ENCODE measurements around the gene POLR1A. TPM values are rescaled to one million over a fixed set of nuclear protein-coding genes. Genes with fewer than 3 reads are reported as not detected.

Gene POLR1A
- polyA plus RNA-seq, 3 donors, result 0.45 to 2.1 (median 1.6) TPM

- Histone ChIP-seq H3K9ac (ENCODE audit: insufficient read depth, low read length, poor library complexity, severe bottlenecking) (no peak overlapping the region), H3K4me1 (ENCODE audit: control insufficient read depth in 1 of 2, insufficient read depth in 2 of 2, low read length in 2 of 2) (peaks cover 10 to 24% of the 10 kb centered on the region in 2 donors), H3K4me2 (replicated peaks; ENCODE audit: extremely low read depth, low read length, poor library complexity, severe bottlenecking) (no peak overlapping the region), H4K20me1 (ENCODE audit: insufficient read depth, low read length) (peaks cover 5% of the 10 kb centered on the region), H3K36me3 (replicated peaks in 1 of 2; ENCODE audit: control insufficient read depth in 1 of 2, insufficient read depth in 2 of 2, low read length in 2 of 2) (peaks cover 61 to 96% of the 10 kb centered on the region in 2 donors), H3K9me3 (replicated peaks in 1 of 2; ENCODE audit: control insufficient read depth in 1 of 2, insufficient read depth in 1 of 2, low read length in 2 of 2) (no peaks in the 10 kb centered on the region), H3K79me2 (ENCODE audit: insufficient read depth, low read length) (no peaks in the 10 kb centered on the region), H2AFZ (ENCODE audit: insufficient read depth, low read depth, low read length, poor library complexity, severe bottlenecking) (no peak overlapping the region), H3K27me3 (ENCODE audit: control insufficient read depth in 2 of 2, insufficient read depth in 2 of 2, low read length in 2 of 2) (no peaks in the 10 kb centered on the region), H3K27ac (ENCODE audit: low read depth in 1 of 2, low read length in 2 of 2) (peak overlapping the region; percentile 43 to 64), H3K4me3 (replicated peaks in 1 of 3; ENCODE audit: low read depth in 2 of 3, low read length in 3 of 3) (no peak overlapping the region)
- peak in 2 of 3 donors; percentile 23 to 24 for DNase-seq
- peaks cover 0 to 2% (median 0%) of the 10 kb centered on the region in 3 donors for H3K27me3 Mint-ChIP-seq (ENCODE audit: low read depth in 3 of 3)
- TF ChIP-seq CTCF (IDR thresholded peaks at IDR 0.05), result no peak
- H3K4me1 Mint-ChIP-seq, result peaks cover 35% of the 10 kb centered on the region
- H3K9me3 Mint-ChIP-seq, result peaks cover 0 to under 1% (median 0%) of the 10 kb centered on the region in 7 donors
- H3K27ac Mint-ChIP-seq, result peak overlapping the region; percentile 61 to 88 (median 75)
- H3K36me3 Mint-ChIP-seq, result peaks cover 69 to 76% of the 10 kb centered on the region in 2 donors
- intact Hi-C loops (cut with micrococcal nuclease), result no loop called here
- H3K4me3 Mint-ChIP-seq, result no peak overlapping the region
- WGBS (ENCODE audit: insufficient coverage), result no CpG with 5 or more reads among the region's 6 CpGs
These were observed 37.6 kb upstream of the POLR1A start for GRCh38 chr2:86143307-86143706.

- peaks cover 35% of the 10 kb centered on the region for H3K4me1 Mint-ChIP-seq
- H3K27ac Mint-ChIP-seq, result peak overlapping the region; percentile 57 to 88 (median 75)
These were observed 37.0 kb upstream of the POLR1A start for GRCh38 chr2:86142436-86143257.

More at GRCh38 chr2:86142436-86143257, 37.0 kb upstream of the POLR1A start:
- Histone ChIP-seq H3K36me3 (replicated peaks in 1 of 2; ENCODE audit: control insufficient read depth in 1 of 2, insufficient read depth in 2 of 2, low read length in 2 of 2) (peaks cover 62 to 96% of the 10 kb centered on the region in 2 donors), H2AFZ (ENCODE audit: insufficient read depth, low read depth, low read length, poor library complexity, severe bottlenecking) (no peak overlapping the region), H4K20me1 (ENCODE audit: insufficient read depth, low read length) (peaks cover 5% of the 10 kb centered on the region), H3K4me2 (replicated peaks; ENCODE audit: extremely low read depth, low read length, poor library complexity, severe bottlenecking) (no peak overlapping the region), H3K27ac (ENCODE audit: low read depth in 1 of 2, low read length in 2 of 2) (peak overlapping the region; percentile 46 to 64), H3K79me2 (ENCODE audit: insufficient read depth, low read length) (no peaks in the 10 kb centered on the region), H3K27me3 (ENCODE audit: control insufficient read depth in 2 of 2, insufficient read depth in 2 of 2, low read length in 2 of 2) (no peaks in the 10 kb centered on the region), H3K4me3 (replicated peaks in 1 of 3; ENCODE audit: low read depth in 2 of 3, low read length in 3 of 3) (no peak overlapping the region), H3K4me1 (ENCODE audit: control insufficient read depth in 1 of 2, insufficient read depth in 2 of 2, low read length in 2 of 2) (peaks cover 10 to 24% of the 10 kb centered on the region in 2 donors), H3K9me3 (replicated peaks in 1 of 2; ENCODE audit: control insufficient read depth in 1 of 2, insufficient read depth in 1 of 2, low read length in 2 of 2) (no peaks in the 10 kb centered on the region), H3K9ac (ENCODE audit: insufficient read depth, low read length, poor library complexity, severe bottlenecking) (peak overlapping the region; percentile 4)
- TF ChIP-seq CTCF (IDR thresholded peaks at IDR 0.05), result no peak
- DNase-seq, result peak in 2 of 3 donors; percentile 6 to 27
- no CpG with 5 or more reads among the region's 3 CpGs for WGBS (ENCODE audit: insufficient coverage)
- H3K9me3 Mint-ChIP-seq, result peaks cover 0 to 2% (median 0%) of the 10 kb centered on the region in 7 donors
- H3K4me3 Mint-ChIP-seq, result peak overlapping the region in 1 of 2 donors; percentile 26
- intact Hi-C loops (cut with micrococcal nuclease), result no loop called here
- H3K36me3 Mint-ChIP-seq, result peaks cover 70 to 76% of the 10 kb centered on the region in 2 donors
- H3K27me3 Mint-ChIP-seq (ENCODE audit: low read depth in 3 of 3), result peaks cover 0 to 2% (median 0%) of the 10 kb centered on the region in 3 donors
